HG03066 (cell line): Measurements from ENCODE around the gene SLC9A5.
A peak's percentile ranks its signal among the peaks of the same experiment; 100 is the strongest.

ENCODE experiments used
- ATAC-seq: cut with Tn5 transposase; IDR thresholded peaks from one replicate; pipeline ENCODE4 v1.9.1; 2021; ENCODE audit warnings: low read depth; ENCODE audit not compliant: unreplicated experiment

SLC9A5 gene

GRCh38 chr16:67279296-67280089, 30.7 kb downstream of the SLC9A5 start, which contains the start of gene PLEKHG4:
Gene PLEKHG4 (plus strand): TSS chr16:67279532. CDS start chr16:67280045, 513 bp downstream.
- ATAC-seq, result peak; percentile 79

DNA sequence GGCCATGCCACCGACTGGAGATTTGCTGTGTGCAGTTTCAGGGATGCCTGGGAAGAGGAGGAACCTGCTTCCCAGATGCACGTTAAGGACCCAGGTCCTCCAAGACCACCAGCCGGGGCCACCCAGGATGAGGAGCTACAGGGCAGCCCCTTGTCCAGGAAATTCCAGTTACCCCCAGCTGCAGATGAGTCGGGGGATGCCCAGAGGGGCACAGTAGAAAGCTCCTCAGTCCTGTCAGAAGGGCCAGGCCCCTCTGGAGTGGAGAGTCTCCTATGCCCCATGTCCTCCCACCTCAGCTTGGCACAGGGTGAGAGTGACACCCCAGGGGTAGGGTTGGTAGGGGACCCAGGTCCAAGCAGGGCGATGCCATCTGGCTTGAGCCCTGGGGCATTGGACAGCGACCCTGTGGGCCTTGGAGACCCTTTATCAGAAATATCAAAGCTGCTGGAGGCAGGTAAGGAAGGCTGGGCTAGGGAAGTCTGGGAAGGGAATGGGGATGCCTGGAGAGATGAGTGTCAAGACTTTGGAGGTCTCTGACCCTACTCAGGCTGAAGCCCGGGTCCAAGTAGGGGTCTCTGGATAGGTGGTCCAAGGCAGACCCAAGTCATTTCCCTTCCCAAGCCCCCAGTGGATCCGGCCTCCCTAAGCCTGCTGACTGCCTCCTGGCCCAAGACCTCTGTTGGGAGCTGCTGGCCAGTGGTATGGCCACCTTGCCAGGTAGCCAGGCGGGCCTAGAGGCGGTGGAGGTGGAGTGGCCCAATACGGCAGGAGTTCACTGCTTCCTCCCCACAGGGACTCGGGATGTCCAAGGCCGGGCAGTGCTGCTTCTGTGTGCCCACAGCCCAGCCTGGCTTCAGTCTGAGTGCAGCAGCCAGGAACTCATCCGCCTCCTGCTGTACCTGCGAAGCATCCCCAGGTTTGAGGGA, 31.6 kb downstream of the SLC9A5 start:
- ATAC-seq, result no peak

DNA sequence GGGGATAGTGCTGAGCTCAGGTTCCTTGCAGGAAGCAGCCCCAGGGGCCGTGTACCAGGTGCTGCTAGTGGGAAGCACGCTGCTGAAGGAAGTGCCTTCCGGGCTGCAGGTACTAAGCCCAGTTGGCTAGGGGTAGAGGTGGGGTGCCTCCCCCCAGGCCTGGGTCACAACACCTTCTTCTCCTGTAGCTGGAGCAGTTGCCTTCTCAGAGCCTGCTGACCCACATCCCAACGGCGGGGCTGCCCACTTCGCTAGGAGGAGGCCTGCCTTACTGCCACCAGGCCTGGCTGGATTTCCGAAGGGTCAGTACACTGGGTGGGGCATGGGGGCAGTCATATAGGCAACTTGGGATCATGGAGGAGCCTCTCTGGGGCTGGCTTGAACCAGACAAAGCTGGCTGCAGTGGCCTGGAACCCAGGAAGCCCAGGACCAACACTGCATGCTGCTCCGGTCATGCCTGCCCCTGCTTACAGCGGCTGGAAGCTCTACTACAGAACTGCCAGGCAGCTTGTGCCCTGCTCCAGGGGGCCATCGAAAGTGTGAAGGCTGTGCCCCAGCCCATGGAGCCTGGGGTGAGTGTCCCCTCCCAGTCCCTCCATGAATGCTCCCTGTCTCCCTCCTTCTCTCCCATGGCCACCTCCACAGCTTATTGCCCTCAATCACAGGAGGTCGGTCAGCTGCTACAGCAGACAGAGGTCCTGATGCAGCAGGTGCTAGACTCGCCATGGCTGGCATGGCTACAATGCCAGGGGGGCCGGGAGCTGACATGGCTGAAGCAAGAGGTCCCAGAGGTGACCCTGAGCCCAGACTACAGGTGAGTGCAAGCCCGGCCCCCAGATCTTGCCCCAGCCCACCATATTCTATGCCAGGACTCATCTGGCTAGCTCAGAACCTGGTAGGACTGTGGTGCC, 33.0 kb downstream of the SLC9A5 start:
- ATAC-seq, result no peak

DNA sequence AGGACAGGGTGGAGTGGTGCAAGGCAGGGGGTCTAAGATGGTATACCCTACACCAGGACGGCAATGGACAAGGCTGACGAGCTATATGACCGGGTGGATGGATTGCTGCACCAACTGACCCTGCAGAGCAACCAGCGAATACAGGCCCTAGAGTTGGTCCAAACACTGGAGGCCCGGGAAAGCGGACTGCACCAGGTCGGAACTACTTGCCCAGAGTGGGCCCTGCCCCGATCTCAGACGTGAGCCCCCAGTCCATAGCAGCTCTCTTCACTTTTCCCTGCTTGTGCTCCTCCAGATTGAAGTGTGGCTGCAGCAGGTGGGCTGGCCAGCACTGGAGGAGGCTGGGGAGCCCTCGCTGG, 33.6 kb downstream of the SLC9A5 start:
- ATAC-seq, result no peak

- ATAC-seq, result no peak
Measured at GRCh38 chr16:67283039-67283825, 34.5 kb downstream of the SLC9A5 start.

DNA sequence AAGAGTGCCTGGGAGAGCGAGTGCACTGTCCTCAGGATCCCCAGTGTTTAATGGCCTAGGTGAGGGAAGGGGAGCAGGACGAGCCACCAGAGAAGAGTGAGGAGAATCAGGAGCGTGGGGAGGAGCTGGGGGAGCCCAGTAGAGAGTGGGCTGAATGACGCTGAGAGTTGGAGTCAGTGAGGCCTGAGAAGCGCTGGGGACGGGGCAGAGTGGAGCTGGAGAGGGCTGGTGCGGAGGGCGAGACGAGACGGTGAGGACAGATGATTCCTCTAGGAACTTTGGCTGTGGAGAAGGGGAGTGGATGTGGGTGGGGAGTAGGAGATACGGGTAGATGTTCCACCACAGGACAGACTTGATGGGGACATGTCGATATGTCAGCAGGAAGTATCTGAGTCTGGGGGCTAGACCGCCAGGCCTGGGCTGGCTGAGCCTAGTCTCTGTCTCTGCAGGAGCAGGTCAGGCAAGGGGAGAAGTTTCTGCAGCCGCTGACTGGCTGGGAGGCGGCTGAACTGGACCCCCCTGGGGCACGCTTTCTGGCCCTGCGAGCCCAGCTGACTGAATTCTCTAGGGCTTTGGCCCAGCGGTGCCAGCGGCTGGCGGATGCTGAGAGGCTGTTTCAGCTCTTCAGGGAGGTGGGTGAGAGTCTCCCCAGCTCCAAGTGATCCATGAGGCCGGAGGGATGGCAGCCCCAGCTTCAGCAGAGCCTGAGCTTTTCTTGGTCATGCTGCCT, 35.2 kb downstream of the SLC9A5 start:
- ATAC-seq, result no peak

DNA sequence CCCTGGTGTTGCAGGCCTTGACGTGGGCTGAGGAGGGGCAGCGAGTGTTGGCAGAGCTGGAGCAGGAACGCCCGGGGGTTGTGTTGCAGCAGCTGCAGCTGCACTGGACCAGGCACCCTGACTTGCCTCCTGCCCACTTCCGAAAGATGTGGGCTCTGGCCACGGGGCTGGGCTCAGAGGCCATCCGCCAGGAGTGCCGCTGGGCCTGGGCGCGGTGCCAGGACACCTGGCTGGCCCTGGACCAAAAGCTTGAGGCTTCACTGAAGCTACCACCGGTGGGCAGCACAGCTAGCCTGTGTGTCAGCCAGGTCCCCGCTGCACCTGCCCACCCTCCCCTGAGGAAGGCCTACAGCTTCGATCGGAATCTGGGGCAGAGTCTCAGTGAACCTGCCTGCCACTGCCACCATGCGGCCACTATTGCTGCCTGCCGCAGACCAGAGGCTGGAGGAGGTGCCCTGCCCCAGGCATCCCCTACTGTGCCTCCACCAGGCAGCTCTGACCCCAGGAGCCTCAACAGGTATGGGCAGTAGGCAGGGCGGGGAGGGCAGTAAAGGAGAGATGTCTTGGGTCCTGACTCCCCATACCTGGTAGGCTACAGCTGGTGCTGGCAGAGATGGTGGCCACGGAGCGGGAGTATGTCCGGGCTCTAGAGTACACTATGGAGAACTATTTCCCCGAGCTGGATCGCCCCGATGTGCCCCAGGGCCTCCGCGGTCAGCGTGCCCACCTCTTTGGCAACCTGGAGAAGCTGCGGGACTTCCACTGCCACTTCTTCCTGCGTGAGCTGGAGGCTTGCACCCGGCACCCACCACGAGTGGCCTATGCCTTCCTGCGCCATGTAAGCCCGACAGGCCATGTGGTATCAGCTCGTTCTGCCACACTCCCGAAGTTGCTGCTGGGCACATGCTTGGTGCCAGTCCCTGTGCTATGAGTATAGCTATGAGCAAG, 36.2 kb downstream of the SLC9A5 start:
- no peak for ATAC-seq

GRCh38 chr16:67286441-67287235, 37.9 kb downstream of the SLC9A5 start:
- ATAC-seq, result no peak

DNA sequence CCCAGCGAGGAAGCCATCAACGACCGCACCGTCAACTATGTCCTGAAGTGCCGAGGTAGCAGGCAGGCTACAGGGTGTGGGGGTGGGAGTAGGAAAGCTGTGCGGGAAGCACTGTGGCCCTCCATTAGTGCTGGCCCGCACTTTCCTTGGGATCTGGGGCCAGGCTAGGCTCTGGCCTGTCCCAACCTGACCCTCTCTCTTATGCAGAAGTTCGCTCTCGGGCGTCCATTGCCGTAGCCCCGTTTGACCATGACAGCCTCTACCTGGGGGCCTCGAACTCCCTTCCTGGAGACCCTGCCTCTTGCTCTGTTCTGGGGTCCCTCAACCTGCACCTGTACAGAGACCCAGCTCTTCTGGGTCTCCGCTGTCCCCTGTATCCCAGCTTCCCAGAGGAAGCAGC, 39.2 kb downstream of the SLC9A5 start:
- no peak for ATAC-seq

GRCh38 chr16:67291461-67291860, 42.7 kb downstream of the SLC9A5 start:
- ATAC-seq, result no peak

DNA sequence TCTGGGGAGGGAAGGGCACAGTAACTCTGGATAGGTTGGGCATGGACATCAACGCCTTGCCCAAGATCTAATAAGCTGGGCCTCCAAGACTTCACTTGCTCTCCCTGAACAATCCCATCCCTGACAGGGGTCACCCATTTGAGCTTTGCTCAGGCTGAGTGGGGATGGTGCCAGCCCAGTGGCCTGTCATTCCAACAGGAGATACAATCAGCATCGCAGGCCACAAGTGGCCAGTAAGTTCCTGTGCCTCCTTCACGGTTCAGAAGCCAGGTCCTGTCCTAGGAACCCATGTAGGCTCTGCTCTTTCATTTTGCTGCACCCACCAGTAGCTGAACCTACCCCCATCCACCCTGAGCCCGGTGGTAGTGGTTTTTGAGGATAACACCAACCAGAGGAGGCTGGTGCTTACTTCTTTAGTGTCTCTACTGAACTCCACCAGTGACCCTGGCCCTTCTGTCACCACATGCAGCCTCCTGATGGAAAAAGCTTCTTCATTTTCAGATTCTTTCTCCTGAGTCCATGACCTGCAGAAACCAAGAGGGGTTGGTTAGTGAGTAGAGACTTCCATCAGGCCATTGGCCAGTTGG, 45.5 kb downstream of the SLC9A5 start:
- ATAC-seq, result no peak

- no peak for ATAC-seq
Measured at GRCh38 chr16:67294938-67295361, 46.2 kb downstream of the SLC9A5 start.

GRCh38 chr16:67296420-67296819, 47.6 kb downstream of the SLC9A5 start:
- no peak for ATAC-seq

DNA sequence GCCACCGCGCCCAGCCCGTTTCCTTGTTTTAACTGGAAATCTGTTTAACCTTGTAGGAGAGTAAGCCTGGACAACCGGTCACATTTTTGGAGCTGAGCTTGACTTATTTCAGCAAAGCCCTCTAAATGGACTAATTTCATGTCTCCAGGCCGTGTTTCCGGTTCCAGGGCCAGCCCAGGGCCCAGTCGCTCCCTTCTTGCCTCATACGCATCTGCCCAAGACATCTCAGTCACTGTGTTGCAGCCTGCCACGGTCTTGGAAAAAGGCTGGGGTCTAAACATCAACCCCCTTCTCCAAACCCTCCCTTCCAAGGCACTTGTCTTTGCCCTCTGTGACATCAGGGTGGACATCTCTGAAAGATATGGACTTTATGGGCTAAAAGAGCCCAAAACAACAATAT, 49.5 kb downstream of the SLC9A5 start:
- ATAC-seq, result no peak

GRCh38 chr16:67299269-67299668, 50.5 kb downstream of the SLC9A5 start:
- ATAC-seq, result no peak

DNA sequence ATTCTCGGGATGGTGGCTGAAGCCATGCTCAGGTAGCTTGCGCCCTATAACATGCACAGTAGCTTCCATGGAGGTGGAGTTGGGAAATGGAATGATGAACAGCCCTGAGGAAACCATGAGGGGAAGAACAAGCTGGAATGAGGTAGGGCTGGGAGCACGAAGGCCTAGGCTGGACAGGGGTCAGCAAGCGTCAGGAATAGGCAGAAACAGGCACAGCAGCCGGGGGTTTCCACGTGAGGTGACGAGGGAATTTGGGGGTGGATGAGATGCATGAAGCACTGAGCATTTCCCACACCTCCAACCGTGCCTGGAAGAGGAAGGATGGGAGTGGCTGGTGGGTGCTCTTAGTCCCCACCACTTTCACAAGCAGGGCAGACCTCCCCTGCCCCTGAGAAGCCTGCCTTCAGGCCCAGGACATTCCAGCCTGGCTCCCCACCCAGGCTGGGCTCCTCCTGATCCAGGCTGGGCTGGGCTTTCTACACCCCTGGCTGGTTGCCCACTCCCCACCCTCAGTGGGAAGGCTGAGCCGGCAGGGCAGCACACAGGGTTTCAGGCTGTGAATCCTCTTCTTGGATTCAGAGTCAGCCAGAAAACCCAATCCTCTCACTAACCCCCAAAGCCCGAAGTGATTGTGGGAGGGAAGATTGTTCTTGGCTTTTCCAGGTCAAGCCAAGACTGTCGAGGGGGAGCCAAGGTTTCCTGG, 52.5 kb downstream of the SLC9A5 start:
- no peak for ATAC-seq
